Mesenchymal stem cell (in vitro differentiated cells and primary cell): ENCODE data around the gene CAPZB.

Source experiments
- DNase-seq: peaks from one replicate; pipeline ENCODE4 v3.0.0-alpha.2; 2013
- H2AFZ ChIP-seq: one replicate; pipeline ENCODE4 v1.6.1; 2013; ENCODE audit warnings: low read depth, mild to moderate bottlenecking, control low read depth, inconsistent platforms, low read length, moderate library complexity
- H2AK5ac ChIP-seq: 2 replicates; pipeline ENCODE4 v1.6.1; 2013; ENCODE audit warnings: low read length, moderate library complexity, mild to moderate bottlenecking, inconsistent platforms; ENCODE audit not compliant: severe bottlenecking
- H2BK120ac ChIP-seq: one replicate; pipeline ENCODE4 v1.6.1; 2013; ENCODE audit warnings: low read depth, mild to moderate bottlenecking, inconsistent platforms, low read length, moderate library complexity
- H2BK12ac ChIP-seq, 2 experiments: one replicate each; pipeline ENCODE4 v1.6.1; 2013; ENCODE audit warnings: inconsistent platforms in 2 of 2, low read length in 2 of 2, mild to moderate bottlenecking in 2 of 2, moderate library complexity in 2 of 2, control low read depth in 1 of 2
- H2BK15ac ChIP-seq: one replicate; pipeline ENCODE4 v1.6.1; 2013; ENCODE audit warnings: mild to moderate bottlenecking, low read depth, inconsistent platforms; ENCODE audit not compliant: poor library complexity, severe bottlenecking
- H2BK5ac ChIP-seq: 2 replicates; pipeline ENCODE4 v1.6.1; 2013; ENCODE audit warnings: low read depth, mild to moderate bottlenecking, low read length, control low read depth, inconsistent platforms; ENCODE audit not compliant: poor library complexity, severe bottlenecking
- H3K14ac ChIP-seq, 2 experiments: one replicate each; pipeline ENCODE4 v1.6.1; 2013; ENCODE audit warnings: inconsistent platforms in 2 of 2, low read length in 2 of 2, control low read depth in 1 of 2, mild to moderate bottlenecking in 1 of 2, moderate library complexity in 1 of 2
- H3K18ac ChIP-seq, 2 experiments: one replicate each; pipeline ENCODE4 v1.6.1; 2013; ENCODE audit warnings: inconsistent platforms in 2 of 2, low read length in 2 of 2, control low read depth in 1 of 2, low read depth in 1 of 2, mild to moderate bottlenecking in 1 of 2
- H3K23ac ChIP-seq, 2 experiments: one replicate each; pipeline ENCODE4 v1.6.1; 2013; ENCODE audit warnings: inconsistent platforms in 2 of 2, low read length in 2 of 2, mild to moderate bottlenecking in 2 of 2, moderate library complexity in 2 of 2, control low read depth in 1 of 2
- H3K27ac ChIP-seq: 2 replicates; pipeline ENCODE4 v1.5.1; 2013; ENCODE audit warnings: mild to moderate bottlenecking, moderate library complexity, low read length, control low read depth, inconsistent platforms; ENCODE audit not compliant: poor library complexity, severe bottlenecking
- H3K27me3 ChIP-seq, 2 experiments: 2 replicates each; pipeline versions ENCODE4 v1.6.1 to v1.7.0; 2013; ENCODE audit warnings: low read length in 2 of 2, mild to moderate bottlenecking in 2 of 2, moderate library complexity in 2 of 2, control low read depth in 1 of 2, inconsistent platforms in 1 of 2; ENCODE audit not compliant: control insufficient read depth in 1 of 2, insufficient read depth in 1 of 2
- H3K36me3 ChIP-seq, 2 experiments: 2 replicates each; pipeline versions ENCODE4 v1.6.1 to v1.7.0; 2013; ENCODE audit warnings: low read length in 2 of 2, control low read depth in 1 of 2, inconsistent platforms in 1 of 2, low read depth in 1 of 2, mild to moderate bottlenecking in 1 of 2; ENCODE audit not compliant: insufficient read depth in 2 of 2, control insufficient read depth in 1 of 2
- H3K4ac ChIP-seq, 2 experiments: one replicate each; pipeline ENCODE4 v1.6.1; 2013; ENCODE audit warnings: inconsistent platforms in 2 of 2, low read length in 2 of 2, mild to moderate bottlenecking in 2 of 2, moderate library complexity in 2 of 2, control low read depth in 1 of 2, low read depth in 1 of 2
- H3K4me1 ChIP-seq: 2 replicates; pipeline ENCODE4 v1.6.1; 2013; ENCODE audit warnings: low read depth, low read length, control low read depth; ENCODE audit not compliant: control insufficient read depth, insufficient read depth
- H3K4me2 ChIP-seq: 2 replicates; pipeline ENCODE4 v1.6.1; 2013; ENCODE audit warnings: low read length, mild to moderate bottlenecking, inconsistent platforms; ENCODE audit not compliant: poor library complexity, severe bottlenecking
- H3K4me3 ChIP-seq, 2 experiments: 2 replicates each; pipeline versions ENCODE4 v1.5.1 to v1.7.0; 2013; ENCODE audit warnings: low read length in 2 of 2, mild to moderate bottlenecking in 2 of 2, control low read depth in 1 of 2, low read depth in 1 of 2; ENCODE audit not compliant: insufficient read depth in 1 of 2
- H3K79me1 ChIP-seq: replicated peaks from 2 replicates; pipeline ENCODE4 v1.6.1; 2013; ENCODE audit warnings: mild to moderate bottlenecking, control low read depth, low read length, inconsistent platforms; ENCODE audit not compliant: poor library complexity, severe bottlenecking
- H3K9ac ChIP-seq: 2 replicates; pipeline ENCODE4 v1.7.0; 2013; ENCODE audit warnings: mild to moderate bottlenecking, low read length, moderate library complexity
- H3K9me3 ChIP-seq: 2 replicates; pipeline ENCODE4 v1.7.0; 2013; ENCODE audit warnings: mild to moderate bottlenecking, low read length; ENCODE audit not compliant: control insufficient read depth
- H4K8ac ChIP-seq: one replicate; pipeline ENCODE4 v1.6.1; 2013; ENCODE audit warnings: inconsistent platforms, mild to moderate bottlenecking, low read length, moderate library complexity
- H4K91ac ChIP-seq: one replicate; pipeline ENCODE4 v1.6.1; 2013; ENCODE audit warnings: mild to moderate bottlenecking, low read length, inconsistent platforms
- WGBS: methylation state at CpG from one replicate; pipeline ENCODE4 v1.1.7; 2013; ENCODE audit warnings: mixed read lengths; 5-methylcytosine and 5-hydroxymethylcytosine counted together

The CAPZB gene

DNA sequence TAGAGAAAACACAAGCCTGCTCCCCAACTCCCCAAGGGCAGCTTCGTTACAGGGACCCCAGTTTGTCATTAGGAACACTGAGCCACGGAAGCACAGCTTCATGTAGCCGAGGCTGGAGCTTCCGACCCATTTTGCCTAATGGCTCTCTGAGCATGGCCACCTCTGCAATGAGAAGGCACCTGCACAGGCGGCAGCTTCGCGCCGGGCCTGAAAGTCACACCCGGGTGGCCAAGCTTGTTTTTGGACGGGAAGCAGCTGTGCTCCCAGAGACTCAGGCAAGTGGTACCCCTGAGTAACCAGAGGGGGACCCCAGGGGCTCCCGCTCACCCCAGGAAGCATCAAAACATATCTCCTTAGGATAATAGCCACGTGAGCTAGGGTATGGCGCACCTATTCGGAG is 92.3 kb downstream of the CAPZB start:
- Histone ChIP-seq H3K4me3 (no peak overlapping the region), H2BK5ac (no peak overlapping the region), H4K8ac (no peak overlapping the region), H3K9ac (peak overlapping the region; percentile 91), H2BK12ac (no peak overlapping the region), H3K18ac (no peak overlapping the region), H3K9me3 (no peaks in the 10 kb centered on the region), H3K79me1 (peaks cover 37% of the 10 kb centered on the region), H2BK120ac (no peak overlapping the region), H3K27ac (no peak overlapping the region), H3K4me2 (no peak overlapping the region), H3K4ac (no peak overlapping the region), H2AFZ (no peak overlapping the region), H3K14ac (peak overlapping the region in 1 of 2 experiments; percentile 4), H2BK15ac (no peak overlapping the region), H3K27me3 (no peaks in the 10 kb centered on the region), H4K91ac (no peak overlapping the region), H3K36me3 (peaks cover 21 to 22% of the 10 kb centered on the region in 2 experiments), H3K4me1 (peaks cover 35% of the 10 kb centered on the region), H2AK5ac (no peak overlapping the region), H3K23ac (no peak overlapping the region)
- no peak for DNase-seq
- WGBS, result 95% methylated on average over 14 of the region's 14 CpGs

DNA sequence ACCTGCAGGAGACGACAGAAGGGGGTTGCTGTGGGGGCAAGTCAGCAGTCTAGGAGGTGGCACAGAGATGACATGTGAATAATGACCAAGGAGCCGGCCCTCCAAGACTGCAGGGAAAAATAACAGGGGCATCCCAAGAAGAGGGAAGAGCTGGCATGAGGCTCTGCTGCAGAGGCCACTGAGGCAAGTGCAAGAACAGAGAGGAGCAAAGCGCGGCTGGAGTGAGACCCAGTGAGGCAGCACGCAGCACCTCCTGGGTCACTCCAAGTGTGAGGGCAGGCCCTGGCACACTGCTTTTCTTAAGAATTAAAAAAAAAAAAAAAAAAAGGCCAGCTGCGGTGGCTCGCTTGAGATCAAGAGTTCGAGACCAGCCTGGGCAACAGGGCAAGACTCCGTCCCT is 93.1 kb downstream of the CAPZB start:
- H3K23ac ChIP-seq, result no peak overlapping the region
- H3K79me1 ChIP-seq, result peaks cover 38% of the 10 kb centered on the region
- no peaks in the 10 kb centered on the region for H3K27me3 ChIP-seq
- no peak overlapping the region for H2AFZ ChIP-seq
- H2BK15ac ChIP-seq, result no peak overlapping the region
- H3K4me2 ChIP-seq, result no peak overlapping the region
- 92% methylated on average over 5 of the region's 9 CpGs for WGBS
- H3K36me3 ChIP-seq, result peaks cover 18 to 19% of the 10 kb centered on the region in 2 experiments
- no peaks in the 10 kb centered on the region for H3K9me3 ChIP-seq
- H3K27ac ChIP-seq, result no peak overlapping the region
- no peak overlapping the region for H3K4ac ChIP-seq
- no peak overlapping the region for H3K14ac ChIP-seq
- DNase-seq, result no peak
- no peak overlapping the region for H3K4me3 ChIP-seq
- no peak overlapping the region for H2BK120ac ChIP-seq
- no peak overlapping the region for H3K18ac ChIP-seq
- H4K91ac ChIP-seq, result no peak overlapping the region
- peaks cover 32% of the 10 kb centered on the region for H3K4me1 ChIP-seq
- peak overlapping the region; percentile 91 for H3K9ac ChIP-seq
- H2BK5ac ChIP-seq, result no peak overlapping the region
- peak overlapping the region in 1 of 2 experiments; percentile 46 for H2BK12ac ChIP-seq
- no peak overlapping the region for H2AK5ac ChIP-seq
- H4K8ac ChIP-seq, result no peak overlapping the region

DNA sequence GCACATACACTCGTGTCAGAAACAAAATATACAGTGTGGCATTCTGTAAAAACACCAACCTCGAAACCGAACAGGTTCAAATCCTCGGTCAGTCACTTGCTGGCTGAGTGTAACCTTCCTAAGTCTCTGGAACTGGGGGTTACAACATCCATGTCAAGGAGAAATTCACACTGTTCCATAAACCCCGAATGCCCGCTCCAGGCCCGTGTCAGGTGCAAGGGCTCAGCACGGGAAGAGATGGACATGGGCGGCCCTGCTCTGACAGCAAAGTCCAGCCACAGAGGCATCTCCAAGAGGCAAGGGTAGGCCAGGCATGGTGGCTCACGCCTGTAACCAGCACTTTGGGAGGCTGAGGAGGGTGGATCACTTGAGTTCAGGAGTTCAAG is 93.8 kb downstream of the CAPZB start:
- Histone ChIP-seq H3K9me3 (no peaks in the 10 kb centered on the region), H2AK5ac (no peak overlapping the region), H3K4me3 (peak overlapping the region in 1 of 2 experiments; percentile 46), H2AFZ (no peak overlapping the region), H3K9ac (peak overlapping the region; percentile 91), H3K36me3 (peaks cover 17 to 18% of the 10 kb centered on the region in 2 experiments), H3K18ac (peak overlapping the region in 1 of 2 experiments; percentile 66), H3K23ac (no peak overlapping the region), H2BK15ac (no peak overlapping the region), H3K4me2 (no peak overlapping the region), H2BK12ac (peak overlapping the region in 1 of 2 experiments; percentile 29), H4K91ac (no peak overlapping the region), H2BK5ac (no peak overlapping the region), H3K14ac (no peak overlapping the region), H3K27ac (peak overlapping the region; percentile 41), H2BK120ac (no peak overlapping the region), H4K8ac (no peak overlapping the region), H3K4ac (no peak overlapping the region), H3K27me3 (no peaks in the 10 kb centered on the region), H3K4me1 (peaks cover 32% of the 10 kb centered on the region), H3K79me1 (peaks cover 43% of the 10 kb centered on the region)
- WGBS, result 78% methylated on average over 9 of the region's 10 CpGs
- DNase-seq, result no peak

DNA sequence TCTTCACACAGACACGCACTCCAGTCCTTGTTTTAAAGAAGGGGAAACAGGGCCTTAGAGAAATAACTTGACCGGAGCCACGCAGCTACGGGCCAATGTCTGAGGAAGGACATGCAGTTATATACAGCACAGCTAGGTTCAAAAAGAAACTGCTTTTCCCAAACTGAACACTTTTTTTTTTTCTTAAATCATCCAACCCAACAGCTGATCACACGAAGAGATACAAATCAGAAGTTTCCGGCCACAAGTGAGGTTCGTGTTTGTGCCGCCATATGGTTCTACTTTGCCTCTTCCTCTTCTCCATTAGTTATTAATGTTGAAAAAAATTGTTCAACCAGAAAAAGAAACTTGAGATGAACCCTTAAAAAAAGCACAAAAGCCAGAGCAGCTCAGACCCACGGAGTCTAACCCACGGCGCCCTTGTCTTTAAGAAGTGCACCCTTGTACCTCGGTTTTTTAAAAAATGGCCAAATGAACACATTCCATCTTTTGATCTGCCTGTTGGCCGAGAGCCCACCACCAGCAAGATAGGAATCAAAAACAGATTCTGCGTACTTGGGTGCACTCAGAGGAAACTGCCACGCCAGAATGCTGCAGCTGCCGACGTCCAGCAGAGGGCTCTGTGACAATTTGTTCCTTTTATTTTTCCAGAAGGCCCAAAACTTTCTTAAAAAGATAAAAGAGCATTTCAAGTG is 94.3 kb downstream of the CAPZB start:
- no peak overlapping the region for H2BK12ac ChIP-seq
- H3K14ac ChIP-seq, result no peak overlapping the region
- no peak overlapping the region for H4K91ac ChIP-seq
- no peaks in the 10 kb centered on the region for H3K27me3 ChIP-seq
- H2AK5ac ChIP-seq, result peak overlapping the region; percentile 40
- no peak overlapping the region for H3K18ac ChIP-seq
- H3K27ac ChIP-seq, result peak overlapping the region; percentile 13
- H3K4me2 ChIP-seq, result no peak overlapping the region
- no peaks in the 10 kb centered on the region for H3K9me3 ChIP-seq
- H3K79me1 ChIP-seq, result peaks cover 41% of the 10 kb centered on the region
- H3K23ac ChIP-seq, result no peak overlapping the region
- no peak overlapping the region for H2BK5ac ChIP-seq
- peaks cover 14% of the 10 kb centered on the region in 2 experiments for H3K36me3 ChIP-seq
- peaks cover 34% of the 10 kb centered on the region for H3K4me1 ChIP-seq
- peak overlapping the region in 1 of 2 experiments; percentile 54 for H3K4me3 ChIP-seq
- H4K8ac ChIP-seq, result no peak overlapping the region
- peak overlapping the region; percentile 91 for H3K9ac ChIP-seq
- peak; percentile 62 for DNase-seq
- H3K4ac ChIP-seq, result no peak overlapping the region
- 61% methylated on average over 13 of the region's 17 CpGs for WGBS
- no peak overlapping the region for H2BK15ac ChIP-seq
- H2AFZ ChIP-seq, result no peak overlapping the region
- H2BK120ac ChIP-seq, result no peak overlapping the region
